AG09309 (cell line): ENCODE data around the gene GREB1.

Experiments used
- DNase-seq: peaks from one replicate; pipeline ENCODE4 v3.0.0-alpha.2; 2010; ENCODE audit warnings: low read depth
- H3K4me3 ChIP-seq: 2 replicates; pipeline ENCODE4 v1.5.1; 2011; ENCODE audit warnings: mild to moderate bottlenecking, low read depth, low read length, moderate library complexity; ENCODE audit not compliant: control insufficient read depth
- TF ChIP-seq, protein P1 (sequence below): IDR thresholded peaks from 2 replicates; pipeline ENCODE4 v1.5.1; 2011; ENCODE audit warnings: mild to moderate bottlenecking, low read depth, low read length, inconsistent platforms; ENCODE audit not compliant: insufficient read depth, control insufficient read depth; ENCODE audit errors: missing control alignments

The GREB1 gene

DNA sequence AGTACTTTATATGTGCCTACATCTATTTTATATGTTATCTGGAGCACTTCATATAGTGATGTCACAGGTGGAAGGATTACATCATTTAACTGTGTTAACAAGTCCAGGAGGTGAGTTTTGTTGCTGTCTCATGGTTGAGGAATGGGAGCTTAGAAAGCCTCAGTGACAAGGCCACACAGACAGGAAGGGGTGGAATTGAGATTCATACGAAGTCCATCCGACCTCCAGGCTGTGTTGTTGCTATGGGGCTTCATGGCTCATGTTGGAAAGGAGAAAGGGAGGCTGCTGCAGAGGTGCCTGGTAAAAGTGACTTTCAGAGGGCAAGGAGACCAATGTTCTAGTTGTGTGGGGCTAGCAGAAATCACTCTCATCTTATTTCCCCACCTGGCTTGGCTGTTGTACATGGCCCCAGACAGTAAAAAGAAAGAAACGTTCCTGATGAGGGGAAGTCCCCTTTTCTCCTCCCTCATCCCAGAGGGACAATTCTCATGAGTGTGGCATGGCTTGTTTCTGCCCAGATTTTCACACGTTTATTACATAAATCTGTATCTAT is 31.0 kb upstream of the GREB1 start:
- DNase-seq: no peak
- TF ChIP-seq, protein P1, sequence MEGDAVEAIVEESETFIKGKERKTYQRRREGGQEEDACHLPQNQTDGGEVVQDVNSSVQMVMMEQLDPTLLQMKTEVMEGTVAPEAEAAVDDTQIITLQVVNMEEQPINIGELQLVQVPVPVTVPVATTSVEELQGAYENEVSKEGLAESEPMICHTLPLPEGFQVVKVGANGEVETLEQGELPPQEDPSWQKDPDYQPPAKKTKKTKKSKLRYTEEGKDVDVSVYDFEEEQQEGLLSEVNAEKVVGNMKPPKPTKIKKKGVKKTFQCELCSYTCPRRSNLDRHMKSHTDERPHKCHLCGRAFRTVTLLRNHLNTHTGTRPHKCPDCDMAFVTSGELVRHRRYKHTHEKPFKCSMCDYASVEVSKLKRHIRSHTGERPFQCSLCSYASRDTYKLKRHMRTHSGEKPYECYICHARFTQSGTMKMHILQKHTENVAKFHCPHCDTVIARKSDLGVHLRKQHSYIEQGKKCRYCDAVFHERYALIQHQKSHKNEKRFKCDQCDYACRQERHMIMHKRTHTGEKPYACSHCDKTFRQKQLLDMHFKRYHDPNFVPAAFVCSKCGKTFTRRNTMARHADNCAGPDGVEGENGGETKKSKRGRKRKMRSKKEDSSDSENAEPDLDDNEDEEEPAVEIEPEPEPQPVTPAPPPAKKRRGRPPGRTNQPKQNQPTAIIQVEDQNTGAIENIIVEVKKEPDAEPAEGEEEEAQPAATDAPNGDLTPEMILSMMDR: no peak
- H3K4me3 ChIP-seq: no peak overlapping the region

DNA sequence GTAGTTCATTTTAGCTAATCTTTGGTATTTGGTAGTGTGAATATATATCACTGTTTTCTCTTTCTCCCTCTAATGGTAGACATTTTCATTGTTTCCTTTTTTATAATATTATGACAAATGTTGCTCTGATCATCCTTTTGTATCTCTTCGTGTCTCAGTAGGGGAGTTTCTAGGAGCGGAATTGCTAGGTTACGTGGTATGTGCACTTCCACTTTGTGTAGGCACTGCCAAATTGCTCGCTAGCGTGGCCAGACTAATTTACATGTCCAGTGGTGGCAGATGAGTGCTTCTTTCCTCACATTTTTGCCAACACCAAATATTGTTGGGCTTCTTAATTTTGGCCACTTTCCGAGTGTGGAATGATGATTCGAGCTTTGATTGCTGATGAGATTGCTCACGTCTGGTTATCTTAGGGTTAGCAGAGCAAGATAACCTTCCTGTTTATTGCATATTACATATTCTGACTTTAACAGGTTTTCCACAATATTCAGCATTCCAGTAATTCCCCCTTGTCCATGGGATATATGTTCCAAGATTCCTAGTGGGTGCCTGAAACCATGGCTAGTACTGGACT is 30.4 kb upstream of the GREB1 start:
- TF ChIP-seq, protein P1: no peak
- no peak overlapping the region for H3K4me3 ChIP-seq
- no peak for DNase-seq

DNA sequence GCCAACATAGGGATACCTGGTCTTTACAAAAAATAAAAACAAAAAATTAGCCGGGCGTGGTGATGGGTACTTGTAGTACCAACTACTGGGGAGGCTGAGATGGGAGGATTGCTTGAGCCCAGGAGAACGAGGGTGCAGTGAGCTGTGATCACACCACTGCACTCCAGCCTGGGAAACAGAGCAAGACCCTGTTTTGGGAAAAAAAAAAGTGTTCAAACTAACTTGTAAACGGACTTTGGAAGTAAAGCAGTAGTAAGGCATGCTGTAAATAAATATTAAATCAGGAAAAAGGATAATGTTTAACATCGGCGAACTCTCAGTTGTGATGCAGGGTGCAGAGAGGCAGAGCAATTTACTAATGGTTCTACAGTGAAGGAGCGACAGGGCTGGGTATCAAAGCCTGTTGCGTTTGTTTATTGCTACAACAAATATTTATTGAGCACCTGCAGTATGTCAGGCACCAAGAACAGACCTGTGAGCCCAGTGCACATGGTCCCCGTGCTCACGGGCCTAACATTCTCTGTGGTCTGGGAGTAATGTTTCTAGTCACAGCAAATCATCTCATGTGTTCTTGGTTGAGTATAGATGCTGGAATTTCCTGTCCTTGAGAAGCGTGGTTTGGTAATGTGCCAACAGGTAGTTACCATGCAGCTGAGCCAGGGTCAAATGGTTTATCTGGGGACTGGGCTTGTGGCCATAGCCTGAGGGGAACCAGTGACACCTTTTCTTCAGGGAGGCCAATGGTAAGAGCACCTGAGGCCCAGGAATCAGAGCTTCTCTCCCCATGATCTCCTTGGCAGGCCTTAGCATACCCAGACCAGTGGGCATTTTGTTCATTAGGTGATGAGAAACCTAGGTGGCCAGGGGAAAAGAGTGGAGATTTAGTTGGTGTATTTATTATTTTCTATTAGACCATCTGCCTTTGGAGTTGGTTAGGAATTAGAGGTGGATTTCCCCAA is 27.9 kb upstream of the GREB1 start:
- TF ChIP-seq, protein P1: no peak
- DNase-seq: no peak

DNA sequence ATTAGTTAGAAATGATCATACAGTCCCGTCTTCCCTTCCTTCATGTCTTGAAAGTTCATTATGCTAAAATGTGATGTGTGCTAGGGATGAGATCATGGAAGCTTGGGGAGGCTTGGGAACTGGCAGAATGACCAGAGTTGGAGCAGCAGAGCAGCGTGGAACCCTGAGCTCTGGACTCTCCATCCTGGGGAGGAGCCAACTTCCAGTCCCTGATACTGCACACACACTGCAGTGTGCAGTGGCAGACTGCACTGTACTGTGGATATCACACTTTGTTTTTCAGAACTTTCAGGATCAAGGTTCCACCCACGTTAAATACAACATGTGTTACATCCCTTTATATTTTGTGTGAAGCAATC is 27.3 kb upstream of the GREB1 start:
- TF ChIP-seq, protein P1: no peak
- H3K4me3 ChIP-seq: no peak overlapping the region
- no peak for DNase-seq

More for the DNA sequence above, 27.9 kb upstream of the GREB1 start:
- H3K4me3 ChIP-seq: no peak overlapping the region

DNA sequence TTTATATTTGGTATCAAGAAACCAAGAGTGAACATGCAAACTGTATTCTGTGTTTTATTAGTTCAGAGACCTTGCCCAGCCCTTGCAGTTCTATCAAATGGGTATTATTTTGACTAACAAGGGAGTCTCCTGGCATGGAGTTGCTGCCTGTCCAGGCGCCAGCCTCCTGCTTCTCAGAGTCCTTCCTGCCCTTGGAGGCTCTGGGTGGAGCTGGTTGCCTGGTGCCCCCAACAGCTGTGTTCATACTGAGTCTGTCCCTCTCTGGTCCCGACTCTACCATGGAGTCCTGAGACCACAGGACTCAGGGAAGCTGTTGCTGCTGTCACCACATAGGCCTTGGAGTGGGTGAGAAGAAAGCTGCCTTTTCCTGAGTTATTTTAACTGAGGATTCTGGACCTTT is 26.3 kb upstream of the GREB1 start:
- TF ChIP-seq, protein P1: no peak
- no peak overlapping the region for H3K4me3 ChIP-seq
- DNase-seq: no peak

DNA sequence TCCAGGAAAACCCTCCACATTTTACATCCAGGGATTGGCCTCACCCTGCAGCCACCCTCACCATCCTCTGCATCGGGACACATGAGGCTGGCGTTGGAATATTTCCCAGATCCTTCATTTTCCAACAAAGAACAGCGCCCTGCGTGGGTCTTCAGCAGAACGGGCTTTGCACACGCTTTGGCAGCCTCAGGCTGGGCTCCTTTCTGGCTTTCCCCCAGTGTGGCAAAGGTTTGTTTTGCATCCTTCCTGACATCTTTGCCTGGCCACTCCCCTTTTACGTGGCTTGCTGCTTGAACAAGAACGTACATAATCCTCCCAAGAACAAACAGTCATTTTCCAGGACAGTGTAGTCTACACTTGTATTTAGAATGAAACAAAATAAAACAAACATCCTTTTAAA is 25.6 kb upstream of the GREB1 start:
- DNase-seq: no peak
- H3K4me3 ChIP-seq: no peak overlapping the region
- TF ChIP-seq, protein P1: no peak
